ENCODE data around the gene RAB11FIP4.

GRCh38 chr17:31532526-31532925 is 141.1 kb downstream of the RAB11FIP4 start:
- TF ChIP-seq SIN3A (IDR thresholded peaks at IDR 0.05; ENCODE audit: low read depth, low read length) = no peak
- no peak for TF ChIP-seq POLR2A (IDR thresholded peaks at IDR 0.05; ENCODE audit: low read depth, low read length)
- no peak for TF ChIP-seq MAX (IDR thresholded peaks at IDR 0.05; ENCODE audit: low read depth, low read length)
- no peak for TF ChIP-seq POU2F2 (IDR thresholded peaks at IDR 0.05; ENCODE audit: borderline replicate concordance, low read depth, low read length)
- no peak for TF ChIP-seq ATF3 (IDR thresholded peaks at IDR 0.05; ENCODE audit: borderline replicate concordance, extremely low read depth, low read depth, low read length)
- TF ChIP-seq SUZ12 (IDR thresholded peaks at IDR 0.05; ENCODE audit: unreplicated experiment) = no peak
